IPS-18c (cell line): ENCODE measurements around the gene HOXC10.

Source experiments
- H3K4me3 ChIP-seq: 2 replicates; pipeline ENCODE4 v1.7.0; 2013; ENCODE audit warnings: low read depth, mild to moderate bottlenecking, low read length, moderate library complexity; ENCODE audit not compliant: insufficient read depth
- H3K9me3 ChIP-seq: one replicate; pipeline ENCODE4 v1.6.1; 2013; ENCODE audit warnings: mild to moderate bottlenecking, low read length, moderate library complexity; ENCODE audit not compliant: control insufficient read depth, insufficient read depth

Gene HOXC10

DNA sequence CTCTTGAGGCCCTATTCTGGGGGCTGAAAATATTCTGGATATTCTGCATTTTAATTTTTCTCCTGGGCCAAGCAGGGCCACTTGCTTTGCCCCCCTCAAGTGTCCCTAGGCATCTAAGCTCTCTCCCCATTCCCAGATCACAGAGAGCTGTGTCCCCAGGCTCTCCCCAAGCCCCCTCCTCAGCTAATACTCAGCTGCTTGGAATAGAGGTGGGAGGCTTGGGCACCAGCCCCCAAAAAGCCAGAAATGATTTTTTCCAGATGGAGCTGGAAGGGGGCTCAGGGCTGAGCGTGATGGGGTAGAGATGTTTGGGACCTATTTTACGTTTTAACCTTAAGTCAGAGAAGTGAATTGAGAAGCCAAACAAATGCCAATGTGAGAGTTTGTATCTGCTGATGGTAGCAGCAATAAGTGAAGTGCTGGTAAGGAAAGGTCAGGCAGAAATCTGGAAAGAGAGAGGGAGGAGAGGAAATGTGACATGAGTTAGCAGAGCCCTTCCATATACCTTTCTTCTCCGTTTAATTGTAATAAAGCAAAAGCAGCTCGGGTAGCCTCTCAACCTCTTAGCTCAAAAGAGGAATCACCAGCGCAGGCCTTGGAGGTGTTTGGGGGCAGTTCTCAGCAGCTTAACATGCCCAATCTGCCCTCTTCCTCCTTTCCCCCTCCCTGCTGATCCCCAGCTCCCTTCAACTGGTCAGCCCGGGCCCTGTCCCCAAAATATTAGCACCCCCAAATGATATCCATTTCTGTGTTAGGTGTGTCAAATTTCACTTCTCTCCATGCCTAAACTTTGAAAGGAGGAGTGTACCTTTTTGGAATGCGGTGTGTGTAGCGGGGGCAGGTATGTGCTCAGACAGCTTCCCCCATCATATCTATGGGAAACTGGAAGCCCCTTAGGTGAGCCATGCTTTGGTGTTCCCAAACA lies 38.3 kb downstream of the HOXC10 start:
- Histone ChIP-seq H3K4me3 (no peak overlapping the region), H3K9me3 (peaks cover 2% of the 10 kb centered on the region)

- Histone ChIP-seq H3K4me3 (no peak overlapping the region), H3K9me3 (peaks cover 5% of the 10 kb centered on the region)
Observed at GRCh38 chr12:54024127-54024526, 39.2 kb downstream of the HOXC10 start.

DNA sequence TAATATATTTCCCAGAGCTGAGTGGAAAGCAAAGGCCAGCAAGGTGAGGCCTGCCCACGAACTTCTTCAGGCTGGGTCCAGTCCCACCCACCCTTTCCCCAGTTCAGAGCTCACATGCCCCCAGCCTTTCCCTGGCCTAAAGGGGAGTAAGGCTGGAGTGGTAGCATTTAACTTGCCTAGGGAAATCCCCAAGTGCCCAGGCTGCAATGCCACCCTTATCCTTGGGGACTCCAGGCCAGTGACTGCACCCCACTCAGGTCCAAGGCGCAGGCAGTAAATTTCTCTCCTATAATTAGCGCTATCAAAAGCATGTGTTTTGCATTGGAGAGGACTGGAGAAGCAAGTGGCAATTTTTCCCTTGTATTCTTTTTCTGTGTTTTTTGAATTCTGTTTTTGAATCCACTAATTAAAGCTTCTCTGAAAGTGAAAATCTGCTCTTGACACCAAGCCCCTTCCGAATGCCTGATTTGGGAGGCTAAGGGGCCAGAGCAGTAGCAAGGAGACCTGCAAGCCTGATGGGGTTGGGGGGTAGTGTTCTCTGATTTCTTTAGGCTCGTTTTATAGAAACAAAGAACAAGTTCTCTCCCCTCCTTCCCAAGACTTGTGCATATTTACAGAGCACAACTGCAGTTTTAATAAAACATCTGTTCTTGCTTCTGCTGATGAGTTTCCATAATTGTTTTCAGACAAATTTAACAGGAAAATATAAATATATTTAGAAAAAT lies 39.8 kb downstream of the HOXC10 start:
- H3K4me3 ChIP-seq, result no peak overlapping the region

DNA sequence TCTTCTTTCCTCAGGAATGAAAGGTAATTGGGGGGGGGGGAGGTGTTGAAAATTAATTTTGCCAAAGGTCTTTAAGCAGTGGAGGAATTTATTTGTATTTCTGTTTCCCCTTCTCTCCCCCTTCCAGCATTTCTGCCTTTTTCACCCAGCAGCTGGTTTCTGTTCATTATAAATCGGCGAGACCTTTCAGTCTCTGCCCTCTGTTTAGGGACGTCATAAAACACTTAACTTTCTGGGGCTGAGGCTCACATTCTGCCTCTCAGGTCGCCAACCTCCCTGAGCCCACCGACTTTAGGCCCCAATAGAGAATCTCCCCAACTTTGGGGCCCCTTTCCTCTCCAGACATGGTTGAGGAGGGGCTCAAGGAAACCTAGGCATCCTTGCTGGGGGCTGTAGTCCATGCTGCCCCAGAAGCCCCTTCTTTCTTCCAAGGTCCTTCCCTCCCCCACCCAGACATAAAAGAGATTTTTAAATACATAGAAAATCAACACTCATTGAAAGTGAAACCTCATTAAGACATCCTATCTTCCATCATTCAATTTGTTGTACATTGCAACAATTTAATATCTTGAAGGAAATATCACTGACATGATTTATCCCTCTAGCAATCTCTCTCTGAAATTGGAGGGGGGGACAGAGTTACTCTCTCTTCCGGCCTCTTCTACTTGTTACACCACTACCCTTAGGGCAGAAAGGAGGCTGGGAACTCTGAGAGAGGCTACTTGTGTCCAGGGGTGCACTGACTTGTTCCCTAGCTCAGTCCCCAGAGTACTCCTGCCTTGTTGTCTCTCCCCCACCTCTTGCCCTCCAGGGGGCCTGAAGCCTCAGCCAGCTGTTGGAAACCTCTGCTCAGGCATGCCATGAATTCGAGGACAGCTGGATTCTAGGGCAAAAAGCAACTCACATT lies 40.8 kb downstream of the HOXC10 start:
- H3K4me3 ChIP-seq, result no peak overlapping the region
- H3K9me3 ChIP-seq, result peaks cover 7% of the 10 kb centered on the region

More for the DNA sequence above, 39.8 kb downstream of the HOXC10 start:
- H3K9me3 ChIP-seq, result peaks cover 5% of the 10 kb centered on the region

GRCh38 chr12:54026640-54027441 lies 41.9 kb downstream of the HOXC10 start:
- no peak overlapping the region for H3K4me3 ChIP-seq
- peaks cover 5% of the 10 kb centered on the region for H3K9me3 ChIP-seq

GRCh38 chr12:54027442-54027786 lies 42.5 kb downstream of the HOXC10 start:
- Histone ChIP-seq H3K9me3 (peaks cover 5% of the 10 kb centered on the region), H3K4me3 (no peak overlapping the region)

GRCh38 chr12:54028314-54029201 lies 43.6 kb downstream of the HOXC10 start, which contains the start of gene HOXC6:
Gene HOXC6, plus strand, starts transcription at chr12:54028440. Its CDS starts 82 bp downstream, at chr12:54028522.
- Histone ChIP-seq H3K9me3 (peaks cover 5% of the 10 kb centered on the region), H3K4me3 (no peak within 1 kb of the TSS)

DNA sequence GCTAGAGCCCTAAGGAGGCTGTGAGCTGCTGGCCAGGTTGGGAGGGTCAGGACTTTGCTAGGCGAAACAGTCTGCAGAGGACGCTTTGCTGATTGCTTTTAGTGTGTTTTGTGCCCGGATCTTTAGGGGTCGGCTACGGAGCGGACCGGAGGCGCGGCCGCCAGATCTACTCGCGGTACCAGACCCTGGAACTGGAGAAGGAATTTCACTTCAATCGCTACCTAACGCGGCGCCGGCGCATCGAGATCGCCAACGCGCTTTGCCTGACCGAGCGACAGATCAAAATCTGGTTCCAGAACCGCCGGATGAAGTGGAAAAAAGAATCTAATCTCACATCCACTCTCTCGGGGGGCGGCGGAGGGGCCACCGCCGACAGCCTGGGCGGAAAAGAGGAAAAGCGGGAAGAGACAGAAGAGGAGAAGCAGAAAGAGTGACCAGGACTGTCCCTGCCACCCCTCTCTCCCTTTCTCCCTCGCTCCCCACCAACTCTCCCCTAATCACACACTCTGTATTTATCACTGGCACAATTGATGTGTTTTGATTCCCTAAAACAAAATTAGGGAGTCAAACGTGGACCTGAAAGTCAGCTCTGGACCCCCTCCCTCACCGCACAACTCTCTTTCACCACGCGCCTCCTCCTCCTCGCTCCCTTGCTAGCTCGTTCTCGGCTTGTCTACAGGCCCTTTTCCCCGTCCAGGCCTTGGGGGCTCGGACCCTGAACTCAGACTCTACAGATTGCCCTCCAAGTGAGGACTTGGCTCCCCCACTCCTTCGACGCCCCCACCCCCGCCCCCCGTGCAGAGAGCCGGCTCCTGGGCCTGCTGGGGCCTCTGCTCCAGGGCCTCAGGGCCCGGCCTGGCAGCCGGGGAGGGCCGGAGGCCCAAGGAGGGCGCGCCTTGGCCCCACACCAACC lies 44.8 kb downstream of the HOXC10 start:
- Histone ChIP-seq H3K9me3 (peaks cover 5% of the 10 kb centered on the region), H3K4me3 (no peak overlapping the region)

DNA sequence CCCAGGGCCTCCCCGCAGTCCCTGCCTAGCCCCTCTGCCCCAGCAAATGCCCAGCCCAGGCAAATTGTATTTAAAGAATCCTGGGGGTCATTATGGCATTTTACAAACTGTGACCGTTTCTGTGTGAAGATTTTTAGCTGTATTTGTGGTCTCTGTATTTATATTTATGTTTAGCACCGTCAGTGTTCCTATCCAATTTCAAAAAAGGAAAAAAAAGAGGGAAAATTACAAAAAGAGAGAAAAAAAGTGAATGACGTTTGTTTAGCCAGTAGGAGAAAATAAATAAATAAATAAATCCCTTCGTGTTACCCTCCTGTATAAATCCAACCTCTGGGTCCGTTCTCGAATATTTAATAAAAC lies 45.5 kb downstream of the HOXC10 start:
- H3K9me3 ChIP-seq, result peaks cover 5% of the 10 kb centered on the region
- H3K4me3 ChIP-seq, result no peak overlapping the region

DNA sequence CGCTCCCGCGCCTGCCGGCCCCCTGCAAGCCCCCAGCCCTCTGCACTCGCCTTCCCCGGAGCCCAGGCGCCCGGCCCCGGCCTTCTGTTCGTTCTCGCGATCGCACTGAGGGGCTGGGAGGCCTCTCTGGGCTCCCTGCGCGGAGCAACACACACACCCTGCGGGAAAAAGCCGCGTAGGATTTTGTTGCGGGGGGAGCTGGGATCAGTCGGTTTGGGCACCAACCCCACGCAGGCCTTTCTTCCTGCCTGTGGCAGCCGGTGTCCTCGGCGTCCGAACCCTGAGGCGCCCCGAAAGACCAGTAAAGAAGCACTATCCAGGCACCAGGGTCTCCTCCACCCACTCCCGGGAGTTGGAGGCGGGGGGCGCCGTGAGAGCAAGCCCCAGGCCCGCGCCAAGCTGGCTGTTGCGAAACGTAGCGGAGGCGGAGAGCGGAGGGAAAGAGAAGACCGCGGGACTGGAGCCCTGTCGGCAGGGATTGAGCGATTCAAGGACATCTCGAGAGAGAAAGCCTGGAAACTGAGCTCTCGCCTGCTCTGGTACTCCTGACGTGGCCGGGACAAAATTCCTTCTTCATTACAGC lies 46.0 kb downstream of the HOXC10 start:
- H3K9me3 ChIP-seq, result peaks cover 5% of the 10 kb centered on the region
- peak overlapping the region; percentile 3; the same call in 1 of the 2 replicates for H3K4me3 ChIP-seq

DNA sequence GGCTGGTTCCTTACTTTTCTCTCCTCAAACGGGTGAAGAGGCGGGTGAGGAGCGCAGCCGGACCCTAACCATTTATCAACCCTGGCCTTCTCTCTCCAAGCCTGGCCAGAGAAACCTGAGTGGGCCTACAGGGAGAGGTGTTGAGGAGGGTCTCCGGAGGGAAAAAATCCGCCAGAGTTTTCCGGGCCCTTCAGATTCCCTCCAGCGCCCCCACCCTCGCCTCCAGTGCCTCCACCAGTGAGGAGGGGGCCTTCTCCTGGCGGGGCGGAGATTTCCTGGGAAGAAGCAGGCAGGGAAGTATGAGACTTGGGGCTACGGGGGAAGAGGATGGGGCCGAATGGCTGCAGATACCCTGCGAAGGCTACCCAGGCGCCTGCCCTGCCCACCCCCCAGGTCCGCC lies 46.5 kb downstream of the HOXC10 start:
- peaks cover 5% of the 10 kb centered on the region for H3K9me3 ChIP-seq

DNA sequence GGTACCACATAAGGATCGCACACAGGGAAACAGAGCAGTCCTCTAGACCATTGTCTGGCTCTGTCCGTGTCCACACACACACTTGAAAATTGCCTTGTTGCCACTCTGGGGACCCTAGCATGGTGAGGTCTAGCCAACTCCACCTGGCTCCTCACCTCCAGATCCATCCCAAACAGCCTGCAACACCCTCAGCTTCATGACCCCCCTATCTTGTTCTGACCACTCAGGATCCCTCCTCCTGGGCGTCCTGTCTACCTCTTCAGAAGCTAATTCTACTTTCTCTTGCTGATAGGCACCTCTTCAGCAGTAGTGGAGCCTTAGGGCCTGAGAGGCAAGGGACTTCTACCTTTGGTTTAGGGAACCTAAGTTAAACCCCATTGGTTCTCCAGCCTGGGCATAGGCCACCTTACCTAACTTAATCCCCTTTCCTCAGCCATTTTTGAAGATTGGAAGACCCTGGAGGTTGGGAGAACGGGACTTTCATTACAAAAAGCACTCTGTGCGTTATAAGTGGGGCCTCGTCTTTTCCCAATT lies 47.2 kb downstream of the HOXC10 start:
- H3K4me3 ChIP-seq, result no peak overlapping the region
- peaks cover 5% of the 10 kb centered on the region for H3K9me3 ChIP-seq

More for the DNA sequence above, 46.5 kb downstream of the HOXC10 start:
- H3K4me3 ChIP-seq, result no peak overlapping the region

DNA sequence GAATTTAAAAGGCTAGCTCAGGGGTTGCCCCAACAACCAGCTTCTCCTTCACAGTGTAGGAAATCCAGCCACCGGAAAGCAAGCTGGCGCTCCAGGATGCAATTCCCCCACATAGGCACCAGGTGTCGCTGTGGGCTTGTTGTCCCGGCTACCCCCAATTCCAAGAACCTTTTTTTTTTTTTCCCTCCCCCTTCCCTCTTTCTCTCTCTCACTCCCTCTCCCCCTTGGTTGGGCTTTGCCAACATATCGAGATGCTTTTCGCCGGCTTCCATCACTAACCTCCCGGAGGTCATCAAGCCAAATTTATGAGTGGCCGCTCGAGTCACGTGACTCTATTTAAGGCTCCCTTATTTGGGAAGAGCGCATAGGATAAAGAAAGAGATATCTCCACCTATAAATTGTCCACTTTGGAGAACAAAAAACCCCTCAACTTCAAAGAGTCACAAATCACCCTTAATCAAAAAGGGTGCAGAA lies 47.7 kb downstream of the HOXC10 start, which contains the start of gene HOXC5:
HOXC5 (plus strand) TSS at position 424 of the 474 bp plus-strand sequence. CDS start 73 bp downstream, outside the sequence.
- Histone ChIP-seq H3K9me3 (peaks cover 5% of the 10 kb centered on the region), H3K4me3 (no peak within 1 kb of the TSS; the same call in 1 of the 2 replicates)
